ENCODE measurements around the gene ARHGAP26.
"Not testable (repeated sequence)": the region's sequence is repeated elsewhere in the genome, so short reads cannot be mapped to it uniquely, and the experiment has no call there.

The ARHGAP26 gene

GRCh38 chr5:143110591-143110990, 340.4 kb downstream of the ARHGAP26 start:
- no peak for DNase-seq (ENCODE audit: low read depth in 1 of 2, low spot score in 1 of 2)

GRCh38 chr5:143111799-143112198, 341.6 kb downstream of the ARHGAP26 start:
- DNase-seq (ENCODE audit: low read depth in 1 of 2, low spot score in 1 of 2) = no peak

- no peak for DNase-seq (ENCODE audit: low read depth in 1 of 2, low spot score in 1 of 2)
Measured at GRCh38 chr5:143113461-143113860, 343.3 kb downstream of the ARHGAP26 start.

GRCh38 chr5:143114481-143114880, 344.3 kb downstream of the ARHGAP26 start:
- DNase-seq (ENCODE audit: low read depth in 1 of 2, low spot score in 1 of 2) = no peak

GRCh38 chr5:143115381-143115780, 345.2 kb downstream of the ARHGAP26 start:
- DNase-seq (ENCODE audit: low read depth in 1 of 2, low spot score in 1 of 2) = no peak

GRCh38 chr5:143116814-143117213, 346.6 kb downstream of the ARHGAP26 start:
- no peak for DNase-seq (ENCODE audit: low read depth in 1 of 2, low spot score in 1 of 2)

- DNase-seq (ENCODE audit: low read depth in 1 of 2, low spot score in 1 of 2) = no peak
Measured at GRCh38 chr5:143117821-143118220, 347.6 kb downstream of the ARHGAP26 start.

GRCh38 chr5:143118222-143118621, 348.0 kb downstream of the ARHGAP26 start:
- DNase-seq (ENCODE audit: low read depth in 1 of 2, low spot score in 1 of 2) = no peak

GRCh38 chr5:143118818-143119217, 348.6 kb downstream of the ARHGAP26 start:
- DNase-seq (ENCODE audit: low read depth in 1 of 2, low spot score in 1 of 2) = not testable (repeated sequence)

GRCh38 chr5:143119291-143119769, 349.2 kb downstream of the ARHGAP26 start:
- no peak for DNase-seq (ENCODE audit: low read depth in 1 of 2, low spot score in 1 of 2)

- no peak for DNase-seq (ENCODE audit: low read depth in 1 of 2, low spot score in 1 of 2)
Measured at GRCh38 chr5:143119881-143120341, 349.7 kb downstream of the ARHGAP26 start.

GRCh38 chr5:143120460-143121134, 350.4 kb downstream of the ARHGAP26 start:
- no peak for DNase-seq (ENCODE audit: low read depth in 1 of 2, low spot score in 1 of 2)

- no peak for DNase-seq (ENCODE audit: low read depth in 1 of 2, low spot score in 1 of 2)
Measured at GRCh38 chr5:143121135-143121475, 350.9 kb downstream of the ARHGAP26 start.

- DNase-seq (ENCODE audit: low read depth in 1 of 2, low spot score in 1 of 2) = no peak
Measured at GRCh38 chr5:143124593-143124992, 354.4 kb downstream of the ARHGAP26 start.

- DNase-seq (ENCODE audit: low read depth in 1 of 2, low spot score in 1 of 2) = no peak
Measured at GRCh38 chr5:143126174-143127019, 356.2 kb downstream of the ARHGAP26 start.

GRCh38 chr5:143128412-143129071, 358.4 kb downstream of the ARHGAP26 start:
- no peak for DNase-seq (ENCODE audit: low read depth in 1 of 2, low spot score in 1 of 2)

- DNase-seq (ENCODE audit: low read depth in 1 of 2, low spot score in 1 of 2) = no peak
Measured at GRCh38 chr5:143129203-143129602, 359.0 kb downstream of the ARHGAP26 start.

GRCh38 chr5:143129910-143130612, 359.9 kb downstream of the ARHGAP26 start:
- no peak for DNase-seq (ENCODE audit: low read depth in 1 of 2, low spot score in 1 of 2)

GRCh38 chr5:143130613-143131305, 360.6 kb downstream of the ARHGAP26 start:
- DNase-seq (ENCODE audit: low read depth in 1 of 2, low spot score in 1 of 2) = no peak

- no peak for DNase-seq (ENCODE audit: low read depth in 1 of 2, low spot score in 1 of 2)
Measured at GRCh38 chr5:143131972-143132371, 361.8 kb downstream of the ARHGAP26 start.

- no peak for DNase-seq (ENCODE audit: low read depth in 1 of 2, low spot score in 1 of 2)
Measured at GRCh38 chr5:143132739-143133138, 362.6 kb downstream of the ARHGAP26 start.
